T-helper 2 cell treated with Interferon-gamma antibody and Interleukin-4, amounts not matched to agents 5 μg/mL and 100 μg/mL, for 36 hours (primary cell): Measurements from ENCODE around the gene CAPN11.

Experiments used
- DNase-seq: peaks from one replicate; pipeline ENCODE4 v3.0.0; 2021; ENCODE audit warnings: low spot score
- H3K27ac Mint-ChIP-seq: one replicate; pipeline ENCODE4 v1.8.0; 2021; ENCODE audit warnings: mild to moderate bottlenecking, mixed read lengths
- H3K27me3 Mint-ChIP-seq: one replicate; pipeline ENCODE4 v1.8.0; 2021; ENCODE audit warnings: low read depth, mixed read lengths
- H3K36me3 Mint-ChIP-seq: one replicate; pipeline ENCODE4 v1.8.0; 2021; ENCODE audit warnings: low read depth, mixed read lengths
- H3K4me1 Mint-ChIP-seq: one replicate; pipeline ENCODE4 v1.8.0; 2021; ENCODE audit warnings: low read depth, mixed read lengths
- H3K4me3 Mint-ChIP-seq: one replicate; pipeline ENCODE4 v1.8.0; 2022; ENCODE audit warnings: mild to moderate bottlenecking, moderate library complexity, mixed read lengths
- H3K9me3 Mint-ChIP-seq: one replicate; pipeline ENCODE4 v1.8.0; 2021; ENCODE audit warnings: mixed read lengths

The CAPN11 gene

DNA sequence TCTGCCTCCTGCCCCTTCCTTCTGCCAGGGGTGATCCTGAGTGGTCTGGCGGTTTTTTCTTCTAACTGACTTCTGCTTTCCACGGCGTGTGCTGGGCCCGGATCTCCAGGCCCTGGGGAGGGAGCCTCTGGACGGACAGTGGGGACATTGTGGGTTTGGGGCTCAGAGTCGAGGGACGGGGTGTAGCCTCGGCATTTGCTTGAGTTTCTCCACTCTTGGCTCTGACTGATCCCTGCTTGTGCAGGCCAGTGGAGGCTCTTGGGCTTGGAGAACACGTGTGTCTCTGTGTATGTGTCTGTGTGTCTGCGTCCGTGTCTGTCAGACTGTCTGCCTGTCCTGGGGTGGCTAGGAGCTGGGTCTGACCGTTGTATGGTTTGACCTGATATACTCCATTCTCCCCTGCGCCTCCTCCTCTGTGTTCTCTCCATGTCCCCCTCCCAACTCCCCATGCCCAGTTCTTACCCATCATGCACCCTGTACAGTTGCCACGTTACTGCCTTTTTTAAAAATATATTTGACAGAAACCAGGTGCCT is 75.0 kb downstream of the CAPN11 start:
- Mint-ChIP-seq H3K27ac (peak overlapping the region; percentile 27), H3K4me3 (no peak overlapping the region), H3K27me3 (no peaks in the 10 kb centered on the region), H3K9me3 (no peaks in the 10 kb centered on the region), H3K4me1 (peaks cover 10% of the 10 kb centered on the region), H3K36me3 (peaks cover 14% of the 10 kb centered on the region)
- no peak for DNase-seq
